Measurements from ENCODE around the gene TNFRSF14. TPM values are rescaled to one million over a fixed set of nuclear protein-coding genes. Genes with fewer than 3 reads are reported as not detected.
A peak's percentile ranks its signal among the peaks of the same experiment; 100 is the strongest.

Gene TNFRSF14
- total RNA-seq, 1 experiment from 2014 or later, result 25.5 TPM

- Histone ChIP-seq H3F3A (ENCODE audit: low read length, unreplicated experiment) (no peaks in the 10 kb centered on the region), H4K20me1 (ENCODE audit: low read length) (no peaks in the 10 kb centered on the region), H3K79me2 (ENCODE audit: low read length) (peaks cover 16% of the 10 kb centered on the region; the same call in 1 of the 2 replicates), H3K4me1 (ENCODE audit: insufficient read depth, low read length) (peaks cover 14% of the 10 kb centered on the region), H3K36me3 (ENCODE audit: low read depth, low read length) (0 out of 2 replicates have a peak, but pooled peaks cover under 1% of the 10 kb centered on the region), H2AFZ (ENCODE audit: low read length) (no peak overlapping the region), H3K4me3 (ENCODE audit: low read length) (no peak overlapping the region), H3K4me2 (ENCODE audit: low read length) (no peak overlapping the region), H3K27ac (ENCODE audit: low read length) (no peak overlapping the region), H3K9me2 (replicated peaks; ENCODE audit: low read length) (no peaks in the 10 kb centered on the region), H3K27me3 (ENCODE audit: low read length) (no peaks in the 10 kb centered on the region), H3K9ac (ENCODE audit: low read length) (no peak overlapping the region), H3K9me3 (ENCODE audit: low read length) (no peaks in the 10 kb centered on the region)
- intact Hi-C loops (cut with micrococcal nuclease), result no loop called here
- no TSS peak for BruUV-seq (replicated peaks)
- DNase-seq, result no peak
- ChIA-PET POLR2A (ENCODE audit: unreplicated experiment) (interaction anchor here (0.6 kb wide), 1 partner anchor 836 kb away, joined by 5 read pairs; no protein-coding TSS in a partner anchor), CTCF (no interaction called here)
- ATAC-seq, result no peak
- TF ChIP-seq EZH2 (IDR thresholded peaks at IDR 0.05; ENCODE audit: low read length, unreplicated experiment), result no peak
- no peak for TF ChIP-seq EZH2phosphoT487 (IDR thresholded peaks at IDR 0.05; ENCODE audit: borderline replicate concordance, low read length)
- TF ChIP-seq CTCF (conservative IDR thresholded peaks at IDR 0.05; ENCODE audit: low read depth, low read length), result no peak
Observed at GRCh38 chr1:2583871-2584351, 27.7 kb downstream of the TNFRSF14 start.

- Histone ChIP-seq H3F3A (ENCODE audit: low read length, unreplicated experiment) (no peaks in the 10 kb centered on the region), H3K4me2 (ENCODE audit: low read length) (peak overlapping the region; percentile 96), H2AFZ (ENCODE audit: low read length) (no peak overlapping the region), H3K79me2 (ENCODE audit: low read length) (peaks cover 16% of the 10 kb centered on the region; the same call in 1 of the 2 replicates), H3K4me1 (ENCODE audit: insufficient read depth, low read length) (peaks cover 14% of the 10 kb centered on the region), H3K9ac (ENCODE audit: low read length) (0 out of 2 replicates have a peak overlapping the region, but pooled peaks have one; percentile 86), H3K9me2 (replicated peaks; ENCODE audit: low read length) (no peaks in the 10 kb centered on the region), H3K36me3 (ENCODE audit: low read depth, low read length) (peaks cover 2% of the 10 kb centered on the region; the same call in 1 of the 2 replicates), H4K20me1 (ENCODE audit: low read length) (no peaks in the 10 kb centered on the region), H3K27me3 (ENCODE audit: low read length) (no peaks in the 10 kb centered on the region), H3K4me3 (ENCODE audit: low read length) (peak overlapping the region; percentile 96), H3K27ac (ENCODE audit: low read length) (no peak overlapping the region), H3K9me3 (ENCODE audit: low read length) (no peaks in the 10 kb centered on the region)
- DNase-seq, result no peak
- ATAC-seq, result no peak
- TF ChIP-seq CTCF (conservative IDR thresholded peaks at IDR 0.05; ENCODE audit: low read depth, low read length) (no peak), EZH2 (IDR thresholded peaks at IDR 0.05; ENCODE audit: low read length, unreplicated experiment) (no peak), EZH2phosphoT487 (IDR thresholded peaks at IDR 0.05; ENCODE audit: borderline replicate concordance, low read length) (no peak)
- BruUV-seq (replicated peaks), result no TSS peak
- intact Hi-C loops (cut with micrococcal nuclease), result loop anchor here (5.0 kb wide), 1 partner anchor 38 kb away; no protein-coding TSS in a partner anchor
- POLR2A ChIA-PET (ENCODE audit: unreplicated experiment), result interaction anchor here (0.8 kb wide), 1 partner anchor 133 kb away, joined by 3 read pairs; no protein-coding TSS in a partner anchor
- CTCF ChIA-PET, result no interaction called here
Observed at GRCh38 chr1:2584686-2585317, 28.6 kb downstream of the TNFRSF14 start.

Data from PC-3 (cell line).